NCI-H1105 treated with DMSO at 0.1 percent for 48 hours (cell line): Measurements from ENCODE around the gene AFAP1.
A peak's percentile ranks its signal among the peaks of the same experiment; 100 is the strongest.

Experiments
- DNase-seq: peaks from one replicate; lab custom pipeline; 2025; lab: John Stamatoyannopoulos, UW

Gene AFAP1

GRCh38 chr4:7863911-7864681, 75.6 kb downstream of the AFAP1 start:
- DNase-seq = no peak

- no peak for DNase-seq
Observed at GRCh38 chr4:7862561-7863192, 77.0 kb downstream of the AFAP1 start.

GRCh38 chr4:7861440-7861881, 78.2 kb downstream of the AFAP1 start:
- DNase-seq = no peak

- DNase-seq = no peak
Observed at GRCh38 chr4:7860600-7861163, 79.0 kb downstream of the AFAP1 start.

- no peak for DNase-seq
Observed at GRCh38 chr4:7859326-7859725, 80.3 kb downstream of the AFAP1 start.

- DNase-seq = no peak
Observed at GRCh38 chr4:7858498-7858897, 81.2 kb downstream of the AFAP1 start.

GRCh38 chr4:7857993-7858392, 81.7 kb downstream of the AFAP1 start:
- DNase-seq = no peak

GRCh38 chr4:7857238-7857701, 82.4 kb downstream of the AFAP1 start:
- DNase-seq = no peak

- DNase-seq = no peak
Observed at GRCh38 chr4:7855731-7856130, 83.9 kb downstream of the AFAP1 start.

- no peak for DNase-seq
Observed at GRCh38 chr4:7854697-7855370, 84.8 kb downstream of the AFAP1 start.

GRCh38 chr4:7854216-7854615, 85.4 kb downstream of the AFAP1 start:
- DNase-seq = no peak

GRCh38 chr4:7853271-7853670, 86.4 kb downstream of the AFAP1 start:
- DNase-seq = no peak

GRCh38 chr4:7852568-7853185, 87.0 kb downstream of the AFAP1 start:
- DNase-seq = no peak

- no peak for DNase-seq
Observed at GRCh38 chr4:7850489-7850888, 89.2 kb downstream of the AFAP1 start.

GRCh38 chr4:7847206-7847605, 92.5 kb downstream of the AFAP1 start:
- DNase-seq = no peak

GRCh38 chr4:7845493-7846128, 94.0 kb downstream of the AFAP1 start:
- no peak for DNase-seq

GRCh38 chr4:7844594-7844991, 95.1 kb downstream of the AFAP1 start:
- no peak for DNase-seq

- peak; percentile 9 for DNase-seq
Observed at GRCh38 chr4:7843831-7844593, 95.6 kb downstream of the AFAP1 start.

GRCh38 chr4:7842384-7843279, 97.0 kb downstream of the AFAP1 start:
- no peak for DNase-seq

GRCh38 chr4:7841894-7842293, 97.8 kb downstream of the AFAP1 start:
- no peak for DNase-seq
